ENCODE results near the gene TMED5.
A peak's percentile ranks its signal among the peaks of the same experiment; 100 is the strongest.

Gene TMED5

DNA sequence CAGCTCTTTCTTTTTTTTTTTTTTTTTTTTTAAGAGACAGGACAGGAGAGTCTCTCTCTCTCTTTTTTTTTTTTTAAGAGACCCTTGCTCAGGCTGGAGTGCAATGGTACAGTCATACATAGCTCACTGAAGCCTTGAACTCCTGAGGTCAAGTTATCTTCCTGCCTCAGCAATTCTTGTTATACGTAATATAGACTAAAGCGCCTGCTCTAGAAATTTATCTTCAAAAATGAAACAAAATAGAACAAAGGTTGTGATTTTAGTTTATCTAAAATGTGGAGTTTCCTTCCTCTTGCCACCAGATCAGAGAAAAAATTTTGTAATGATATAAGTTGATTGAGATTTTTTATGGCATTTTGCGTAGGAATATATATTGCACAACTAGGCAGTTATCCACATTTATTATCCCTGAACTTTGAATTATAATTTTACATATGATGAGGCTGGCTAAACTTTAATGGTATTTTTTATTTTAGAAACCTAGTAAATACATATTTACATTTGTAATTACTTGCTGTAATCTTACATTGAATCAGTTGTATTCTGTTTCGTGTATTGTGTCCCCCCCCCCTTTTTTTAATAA is 56.9 kb downstream of the TMED5 start:
- no peak for DNase-seq (ENCODE audit: low read depth)

DNA sequence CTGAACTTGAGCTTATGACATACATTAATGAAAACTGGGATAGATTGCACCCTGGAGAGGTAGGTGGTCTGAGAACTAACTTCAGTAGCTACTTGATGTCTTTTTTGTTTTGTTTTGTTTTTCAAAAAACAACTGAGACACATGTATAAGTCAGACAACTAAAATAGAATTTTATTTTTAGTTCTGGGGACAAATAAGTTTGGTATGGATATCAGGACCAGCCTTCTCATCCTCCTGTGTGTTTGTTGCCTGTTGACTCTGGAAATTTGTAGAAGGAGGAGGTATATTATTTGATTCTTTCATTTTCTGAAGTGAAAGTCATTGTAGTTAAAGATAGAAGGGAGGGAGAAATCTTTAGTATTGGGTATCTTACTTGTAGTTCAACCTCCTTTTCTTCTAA is 59.6 kb downstream of the TMED5 start:
- no peak for DNase-seq (ENCODE audit: low read depth)

DNA sequence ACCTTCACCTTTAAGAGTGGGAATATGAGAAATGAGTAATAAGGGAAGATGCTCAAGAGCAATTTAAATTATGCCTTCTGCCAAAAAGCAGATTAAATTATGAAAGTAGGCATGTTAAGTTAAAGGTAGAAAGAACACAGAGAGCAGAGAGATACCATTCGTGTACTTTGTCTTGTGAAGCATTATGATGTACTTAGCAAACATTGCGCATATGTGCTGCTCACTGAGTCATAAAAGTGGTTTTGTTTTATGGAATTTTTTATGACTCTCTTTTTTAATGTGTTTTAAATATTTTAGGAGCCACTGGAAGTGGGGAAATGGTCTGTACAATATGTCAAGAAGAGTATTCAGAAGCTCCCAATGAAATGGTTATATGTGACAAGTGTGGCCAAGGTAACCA is 65.8 kb downstream of the TMED5 start:
- peak; percentile 28 for DNase-seq (ENCODE audit: low read depth)

DNA sequence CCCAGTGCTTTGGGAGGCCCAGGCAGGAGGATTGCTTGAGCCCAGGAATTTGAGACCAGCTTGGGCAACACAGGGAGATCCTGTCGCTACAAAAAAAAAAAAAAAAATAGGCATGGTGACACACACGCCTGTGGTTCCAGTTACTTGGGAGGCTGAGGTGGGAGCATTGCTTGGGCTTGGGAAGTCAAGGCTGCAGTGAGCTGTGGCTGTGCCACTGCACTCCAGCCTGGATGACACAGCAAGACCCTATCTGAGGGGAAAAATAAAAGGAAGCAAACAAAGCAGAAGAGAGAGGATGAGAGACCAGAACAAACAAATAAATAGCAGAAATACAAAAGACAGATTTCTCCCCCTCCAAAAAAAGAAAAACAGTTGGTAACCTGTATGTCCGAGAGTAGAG is 67.1 kb downstream of the TMED5 start:
- no peak for DNase-seq (ENCODE audit: low read depth)

DNA sequence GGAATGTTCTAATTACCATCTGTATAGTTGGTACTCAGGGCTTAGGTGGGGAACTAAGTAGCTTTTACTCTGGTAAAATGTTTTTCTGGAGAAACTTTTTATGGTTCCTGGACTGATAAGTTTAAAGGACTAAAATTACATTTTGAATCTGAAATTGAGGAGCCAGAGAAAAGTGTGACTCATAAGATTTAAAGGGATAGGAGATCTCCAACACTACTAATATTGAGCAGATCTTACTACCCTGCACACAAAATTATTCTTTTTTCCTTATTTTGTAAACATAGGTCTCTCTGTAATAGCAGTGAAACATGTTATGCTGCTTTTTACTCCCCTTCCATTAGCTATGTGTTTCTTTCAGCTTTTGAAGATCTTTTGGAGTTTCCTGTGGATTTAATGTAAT is 68.7 kb downstream of the TMED5 start:
- no peak for DNase-seq (ENCODE audit: low read depth)

DNA sequence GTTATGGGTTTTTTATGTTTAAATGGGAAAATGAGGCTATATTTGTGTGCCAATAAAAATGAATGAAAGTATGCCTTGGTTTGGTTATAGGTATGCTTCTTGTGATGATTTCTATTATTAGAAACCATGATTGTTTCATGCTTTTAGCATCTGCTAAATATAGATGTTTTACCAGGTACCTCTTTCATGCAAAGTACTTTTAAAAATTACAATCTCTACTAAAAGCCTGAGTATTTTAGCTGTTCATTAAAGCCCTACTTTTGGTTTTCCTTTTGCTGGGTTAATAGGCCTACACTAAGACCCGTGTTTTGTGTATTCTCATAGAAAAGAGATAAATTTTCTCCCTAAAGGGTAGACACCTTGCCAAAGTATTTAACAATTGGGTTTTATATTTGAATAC is 69.1 kb downstream of the TMED5 start:
- DNase-seq (ENCODE audit: low read depth): no peak

DNA sequence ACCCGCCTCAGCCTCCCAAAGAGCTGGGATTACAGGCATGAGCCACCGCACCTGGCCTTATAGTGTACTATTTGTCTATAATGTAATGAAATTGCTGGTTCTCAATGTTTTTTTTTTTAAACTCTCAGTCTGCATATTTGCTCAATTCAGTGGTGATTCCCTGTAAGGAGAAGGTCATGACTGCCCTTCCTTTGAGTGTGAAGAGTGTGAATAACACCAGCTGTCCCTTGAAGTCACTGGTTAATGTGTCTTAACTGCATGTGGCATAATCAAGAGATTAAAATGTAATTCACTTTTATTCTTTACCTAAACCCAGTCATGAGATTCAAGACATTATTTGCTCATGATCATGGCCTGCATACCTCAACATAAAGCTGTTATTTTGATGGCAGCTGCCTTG is 70.6 kb downstream of the TMED5 start:
- no peak for DNase-seq (ENCODE audit: low read depth)

DNA sequence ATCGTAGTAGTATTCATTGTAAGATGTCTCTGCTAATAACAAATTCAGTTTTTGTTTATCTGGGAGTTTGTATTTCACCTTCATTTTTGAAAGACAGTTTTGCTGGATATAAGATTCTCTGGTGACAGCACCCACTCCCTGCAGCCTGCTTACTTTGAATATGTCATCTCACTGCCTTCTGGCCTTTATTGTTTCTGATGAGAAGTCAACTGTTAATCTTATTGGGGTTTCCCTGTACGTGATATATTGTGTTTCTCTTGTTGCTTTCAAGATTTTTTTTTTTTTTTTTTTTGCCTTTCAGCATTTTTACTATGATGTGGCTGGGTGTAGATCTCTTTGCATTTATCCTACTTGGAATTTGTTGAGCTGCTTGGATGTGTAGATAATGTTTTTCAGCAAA is 71.9 kb downstream of the TMED5 start:
- DNase-seq (ENCODE audit: low read depth): no peak

DNA sequence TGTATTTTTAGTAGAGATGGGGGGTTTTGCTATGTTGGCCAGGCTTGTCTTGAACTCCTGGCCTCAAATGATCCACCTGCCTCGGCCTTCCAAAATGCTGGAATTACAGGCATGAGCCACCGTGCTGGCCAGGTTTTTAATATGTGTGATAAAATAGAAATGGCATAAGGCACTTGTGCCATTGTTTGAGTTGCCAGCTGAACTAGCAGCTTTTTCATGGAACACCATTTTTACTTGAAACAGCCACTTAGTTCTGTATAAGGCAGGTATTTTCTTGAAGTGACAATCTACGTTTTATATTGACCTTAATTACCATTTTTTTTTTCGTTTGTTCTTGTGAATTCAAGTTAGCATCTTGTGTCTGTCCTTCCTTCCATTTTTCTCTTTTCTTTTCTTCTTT is 72.8 kb downstream of the TMED5 start:
- DNase-seq (ENCODE audit: low read depth): no peak

DNA sequence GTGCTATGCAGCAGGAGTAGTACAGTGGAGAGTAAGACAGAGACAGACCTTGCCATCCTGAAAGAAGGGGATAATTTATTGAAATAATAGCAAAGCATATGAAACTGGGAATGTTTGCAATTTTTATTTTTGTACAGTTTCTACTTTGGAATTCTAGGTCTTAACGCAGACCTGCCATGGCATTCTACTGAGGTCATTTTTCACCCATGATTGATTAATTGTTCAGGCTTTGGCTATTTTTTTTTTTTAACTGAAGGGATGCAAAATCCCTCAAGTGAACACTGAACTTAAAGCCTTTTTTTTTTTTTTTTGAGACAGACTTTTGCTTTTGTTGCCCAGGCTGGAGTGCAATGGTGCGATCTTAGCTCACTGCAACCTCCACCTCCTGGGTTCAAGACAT is 74.0 kb downstream of the TMED5 start:
- DNase-seq (ENCODE audit: low read depth): no peak

DNA sequence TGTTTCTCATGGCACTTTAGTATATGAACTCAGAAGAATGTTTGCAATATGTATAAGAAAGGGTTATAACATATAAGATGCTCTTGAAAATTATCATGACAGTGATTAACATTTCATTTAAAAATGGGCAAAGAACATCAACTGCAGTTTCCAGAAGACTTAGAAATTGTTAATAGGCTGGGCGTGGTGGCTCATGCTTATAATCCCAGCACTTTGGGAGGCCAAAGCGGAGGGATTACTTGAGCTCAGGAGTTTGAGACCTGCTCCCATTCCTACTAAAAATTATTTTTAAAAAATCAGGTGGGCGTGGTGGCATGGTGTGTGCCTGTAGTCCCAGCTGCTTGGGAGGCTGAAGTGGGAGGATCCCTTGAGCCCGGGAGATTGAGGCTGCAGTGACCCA is 78.1 kb downstream of the TMED5 start:
- DNase-seq (ENCODE audit: low read depth): no peak

Measured in HS-5 (cell line).